KMS-11 (cell line): ENCODE results near the gene KIRREL2.

ENCODE experiments used
- H2AFZ ChIP-seq: fragments of 200-600 bp; sonication (generic); 2 replicates; pipeline ENCODE4 v1.6.1; 2016; ENCODE audit warnings: antibody characterized with exemption, mixed run types, low read depth
- H3K27ac ChIP-seq: fragments of 200-600 bp; sonication (generic); 2 replicates; pipeline ENCODE4 v1.6.1; 2016; ENCODE audit warnings: mild to moderate bottlenecking, mixed run types
- H3K27me3 ChIP-seq: fragments of 200-600 bp; sonication (generic); 2 replicates; pipeline ENCODE4 v1.6.1; 2017; ENCODE audit warnings: mild to moderate bottlenecking, low read depth, mixed run types, moderate library complexity; ENCODE audit not compliant: insufficient read depth
- H3K36me3 ChIP-seq: fragments of 200-600 bp; sonication (generic); 2 replicates; pipeline ENCODE4 v1.6.1; 2017; ENCODE audit warnings: mild to moderate bottlenecking, mixed run types; ENCODE audit not compliant: insufficient read depth
- H3K4me1 ChIP-seq: fragments of 200-600 bp; sonication (generic); 2 replicates; pipeline ENCODE4 v1.6.1; 2016; ENCODE audit warnings: mild to moderate bottlenecking, low read depth, mixed run types; ENCODE audit not compliant: poor library complexity, severe bottlenecking
- H3K4me2 ChIP-seq: fragments of 200-600 bp; sonication (generic); 2 replicates; pipeline ENCODE4 v1.7.0; 2016; ENCODE audit warnings: mild to moderate bottlenecking, mixed run types
- H3K4me3 ChIP-seq: fragments of 200-600 bp; sonication (generic); IDR thresholded peaks from 2 replicates; pipeline ENCODE4 v1.6.1; 2017; ENCODE audit warnings: low read depth, low read length, mixed read lengths; ENCODE audit not compliant: insufficient read depth
- H3K79me2 ChIP-seq: fragments of 200-600 bp; sonication (generic); 2 replicates; pipeline ENCODE4 v1.6.1; 2016; ENCODE audit warnings: low read depth, mixed run types; ENCODE audit not compliant: insufficient read depth
- H3K9ac ChIP-seq: fragments of 200-600 bp; sonication (generic); 2 replicates; pipeline ENCODE4 v1.6.1; 2016; ENCODE audit warnings: mild to moderate bottlenecking, mixed run types
- H4K20me1 ChIP-seq: fragments of 200-600 bp; sonication (generic); 2 replicates; pipeline ENCODE4 v1.6.1; 2016; ENCODE audit warnings: mild to moderate bottlenecking, mixed run types; ENCODE audit not compliant: insufficient read depth
- CTCF ChIP-seq: fragments of 200-600 bp; sonication (generic); conservative IDR thresholded peaks from 2 replicates; pipeline ENCODE4 v1.6.1; 2017; ENCODE audit warnings: low read depth, mild to moderate bottlenecking, antibody characterized with exemption, low read length, moderate library complexity, mixed read lengths

Gene KIRREL2

GRCh38 chr19:35903550-35904179 lies 47.0 kb downstream of the KIRREL2 start:
- Histone ChIP-seq H3K4me1 (peaks cover 18% of the 10 kb centered on the region), H3K4me3 (peak overlapping the region; percentile 27), H3K27me3 (no peaks in the 10 kb centered on the region), H4K20me1 (no peaks in the 10 kb centered on the region), H3K9ac (peak overlapping the region; percentile 52; the same call in 1 of the 2 replicates), H3K36me3 (no peaks in the 10 kb centered on the region), H3K27ac (0 out of 2 replicates have a peak overlapping the region, but pooled peaks have one; percentile 8), H2AFZ (peak overlapping the region; percentile 87), H3K79me2 (0 out of 2 replicates have a peak, but pooled peaks cover 9% of the 10 kb centered on the region), H3K4me2 (peak overlapping the region; percentile 98)
- no peak for TF ChIP-seq CTCF

- TF ChIP-seq CTCF, result no peak
- no peaks in the 10 kb centered on the region for H3K27me3 ChIP-seq
- peak overlapping the region; percentile 87; the same call in 1 of the 2 replicates for H2AFZ ChIP-seq
- H3K4me1 ChIP-seq, result peaks cover 18% of the 10 kb centered on the region
- H4K20me1 ChIP-seq, result no peaks in the 10 kb centered on the region
- 0 out of 2 replicates have a peak, but pooled peaks cover under 1% of the 10 kb centered on the region for H3K79me2 ChIP-seq
- no peak overlapping the region for H3K27ac ChIP-seq
- H3K9ac ChIP-seq, result no peak overlapping the region
- H3K4me2 ChIP-seq, result no peak overlapping the region
- H3K4me3 ChIP-seq, result no peak overlapping the region
- no peaks in the 10 kb centered on the region for H3K36me3 ChIP-seq
These were observed 47.8 kb downstream of the KIRREL2 start for GRCh38 chr19:35904311-35905068.

- Histone ChIP-seq H4K20me1 (no peaks in the 10 kb centered on the region), H3K36me3 (no peaks in the 10 kb centered on the region), H3K4me1 (peaks cover 18% of the 10 kb centered on the region), H3K4me2 (no peak overlapping the region), H2AFZ (no peak overlapping the region), H3K79me2 (no peaks in the 10 kb centered on the region), H3K9ac (no peak overlapping the region), H3K27me3 (no peaks in the 10 kb centered on the region), H3K4me3 (no peak overlapping the region), H3K27ac (no peak overlapping the region)
- TF ChIP-seq CTCF, result no peak
These were observed 48.5 kb downstream of the KIRREL2 start for GRCh38 chr19:35905178-35905727.

GRCh38 chr19:35907377-35907745 lies 50.6 kb downstream of the KIRREL2 start:
- Histone ChIP-seq H4K20me1 (no peaks in the 10 kb centered on the region), H2AFZ (no peak overlapping the region), H3K27me3 (peaks cover 2% of the 10 kb centered on the region; the same call in 1 of the 2 replicates), H3K27ac (no peak overlapping the region), H3K4me3 (no peak overlapping the region), H3K4me1 (peaks cover 9% of the 10 kb centered on the region), H3K79me2 (no peaks in the 10 kb centered on the region), H3K4me2 (no peak overlapping the region), H3K36me3 (no peaks in the 10 kb centered on the region), H3K9ac (no peak overlapping the region)
- TF ChIP-seq CTCF, result no peak
